Lung microvascular endothelial cell (primary cell): ENCODE data around the gene C18orf32. TPM values are rescaled to one million over a fixed set of nuclear protein-coding genes. Genes with fewer than 3 reads are reported as not detected.
"Not testable (repeated sequence)": the region's sequence is repeated elsewhere in the genome, so short reads cannot be mapped to it uniquely, and the experiment has no call there.

ENCODE experiments used
- DNase-seq, 2 donors: peaks; one replicate each; pipeline versions ENCODE4 v3.0.0 to v3.0.0-alpha.2; 2010; ENCODE audit warnings: low read depth in 2 of 2
- total RNA-seq: library from RNA; depleted of rRNA; stranded (reverse); fragments of >200 nt; gene quantifications from 2 replicates; pipeline ENCODE4 v1.2.1, GENCODE V29; 2014

Gene C18orf32
- total RNA-seq, 1 donor from 2014 or later = 12.3 TPM

GRCh38 chr18:49467599-49467998, 19.4 kb downstream of the C18orf32 start:
- no peak for DNase-seq

GRCh38 chr18:49467019-49467563, 19.9 kb downstream of the C18orf32 start:
- no peak for DNase-seq

- peak in 1 of 2 donors; percentile 51 for DNase-seq
These were observed 22.1 kb downstream of the C18orf32 start for GRCh38 chr18:49464718-49465598.

GRCh38 chr18:49461602-49461977, 25.4 kb downstream of the C18orf32 start:
- DNase-seq = no peak

GRCh38 chr18:49460976-49461601, 25.9 kb downstream of the C18orf32 start:
- no peak for DNase-seq

GRCh38 chr18:49459404-49460171, 27.4 kb downstream of the C18orf32 start:
- DNase-seq = peak; percentile 17 to 27

GRCh38 chr18:49457616-49458015, 29.4 kb downstream of the C18orf32 start:
- no peak for DNase-seq

- DNase-seq = peak in 1 of 2 donors; percentile 7
These were observed 30.2 kb downstream of the C18orf32 start for GRCh38 chr18:49456794-49457193.

- DNase-seq = not testable (repeated sequence)
These were observed 34.5 kb downstream of the C18orf32 start for GRCh38 chr18:49452534-49452933.

GRCh38 chr18:49447810-49448745, 39.0 kb downstream of the C18orf32 start:
- peak; percentile 84 to 85 for DNase-seq

GRCh38 chr18:49446481-49446880, 40.6 kb downstream of the C18orf32 start:
- DNase-seq = no peak

- DNase-seq = no peak
These were observed 42.5 kb downstream of the C18orf32 start for GRCh38 chr18:49444581-49444980.

- no peak for DNase-seq
These were observed 43.2 kb downstream of the C18orf32 start for GRCh38 chr18:49443837-49444236.

GRCh38 chr18:49441338-49441938, 45.6 kb downstream of the C18orf32 start:
- DNase-seq = no peak

- no peak for DNase-seq
These were observed 51.9 kb downstream of the C18orf32 start for GRCh38 chr18:49435170-49435569.

- no peak for DNase-seq
These were observed 54.4 kb downstream of the C18orf32 start for GRCh38 chr18:49432602-49433001.

GRCh38 chr18:49431165-49431962, 55.7 kb downstream of the C18orf32 start:
- peak in 1 of 2 donors; percentile 7 for DNase-seq
